GM12878 (cell line): ENCODE results near the gene ERC2. TPM values are rescaled to one million over a fixed set of nuclear protein-coding genes. Genes with fewer than 3 reads are reported as not detected.

Source experiments
- ATAC-seq: fragments of 200-7000 bp; cut with Tn5 transposase; 3 replicates; pipeline ENCODE4 v1.9.1; 2020; ENCODE audit warnings: mild to moderate bottlenecking, moderate library complexity
- BruUV-seq: library from RNA; stranded (reverse); fragments of 400-500 nt; replicated peaks from 2 replicates; lab custom pipeline; 2021; lab: Mats Ljungman, UMichigan
- CTCF ChIA-PET: fragments of 300-600 bp; sonication (Branson Sonifier 250); formaldehyde crosslinking; extraction: SDS; loops from one replicate; lab custom pipeline; 2021; ENCODE audit warnings: inconsistent platforms; lab: Yijun Ruan, JAX
- POLR2A ChIA-PET: fragments of 350-600 bp; formaldehyde crosslinking; extraction: SDS; loops from one replicate; lab custom pipeline; 2021; ENCODE audit warnings: inconsistent platforms; lab: Charles Lee
- RAD21 ChIA-PET: fragments of 300-600 bp; sonication (Branson Sonifier 250); formaldehyde crosslinking; loops from one replicate; lab custom pipeline; 2023; ENCODE audit warnings: antibody characterized with exemption; ENCODE audit not compliant: unreplicated experiment; lab: Charles Lee
- SMC1A ChIA-PET: fragments of 300-600 bp; sonication (Branson Sonifier 250); formaldehyde crosslinking; loops from one replicate; lab custom pipeline; 2023; ENCODE audit not compliant: unreplicated experiment, uncharacterized antibody; lab: Charles Lee
- DNase-seq: peaks from one replicate; pipeline ENCODE4 v3.0.0-alpha.2; 2011; ENCODE audit warnings: low read depth, low spot score
- FAIRE-seq: peaks from 3 replicates; lab custom pipeline; 2011; peaks lifted over from hg19 to GRCh38; lab: Jason Lieb, UNC
- H2AFZ ChIP-seq: 2 replicates; pipeline ENCODE4 v1.6.0; 2011; ENCODE audit warnings: low read depth, low read length, control low read depth; ENCODE audit not compliant: control insufficient read depth
- H3K27ac ChIP-seq: 2 replicates; pipeline ENCODE4 v1.5.1; 2011; ENCODE audit warnings: control low read depth; ENCODE audit not compliant: control insufficient read depth, insufficient read depth
- H3K27me3 ChIP-seq, 2 experiments: replicated peaks in 1 of 2; 2 replicates each; pipeline versions ENCODE4 v1.6.0 to v1.6.1; 2011; ENCODE audit warnings: low read length in 1 of 2; ENCODE audit not compliant: control insufficient read depth in 2 of 2, insufficient read depth in 2 of 2
- H3K36me3 ChIP-seq, 2 experiments: 2 replicates each; pipeline ENCODE4 v1.5.1; 2011; ENCODE audit warnings: low read length in 1 of 2; ENCODE audit not compliant: control insufficient read depth in 2 of 2, insufficient read depth in 2 of 2
- H3K4me1 ChIP-seq: 2 replicates; pipeline ENCODE4 v1.6.1; 2011; ENCODE audit warnings: mild to moderate bottlenecking, low read length, moderate library complexity, mixed read lengths; ENCODE audit not compliant: control insufficient read depth, insufficient read depth
- H3K4me2 ChIP-seq: 2 replicates; pipeline ENCODE4 v1.6.0; 2011; ENCODE audit warnings: control low read depth; ENCODE audit not compliant: control insufficient read depth, insufficient read depth
- H3K4me3 ChIP-seq: fragments of 200-600 bp; sonication (generic); 2 replicates; pipeline ENCODE4 v1.5.1; 2016
- H3K79me2 ChIP-seq: 2 replicates; pipeline ENCODE4 v1.6.0; 2011; ENCODE audit warnings: low read length; ENCODE audit not compliant: control insufficient read depth, insufficient read depth
- H3K9ac ChIP-seq: 2 replicates; pipeline ENCODE4 v1.8.0; 2011; ENCODE audit warnings: low read length, control low read depth, mixed read lengths; ENCODE audit not compliant: control insufficient read depth, insufficient read depth
- H3K9me3 ChIP-seq: replicated peaks from 3 replicates; pipeline ENCODE4 v1.5.1; 2011; ENCODE audit warnings: mild to moderate bottlenecking, low read length; ENCODE audit not compliant: control insufficient read depth, insufficient read depth
- H4K20me1 ChIP-seq: 2 replicates; pipeline ENCODE4 v1.6.0; 2011; ENCODE audit not compliant: control insufficient read depth, insufficient read depth
- ETV6 ChIP-seq, 2 experiments: fragments of 450-650 bp in 1 of 2; IDR thresholded peaks in 1 of 2; conservative IDR thresholded peaks in 1 of 2; 2 replicates each; pipeline ENCODE4 v1.6.1; 2014; ENCODE audit warnings: antibody characterized with exemption in 1 of 2, borderline replicate concordance in 1 of 2, low read depth in 1 of 2, mild to moderate bottlenecking in 1 of 2, moderate library complexity in 1 of 2
- FOXK2 ChIP-seq: fragments of 450-650 bp; IDR thresholded peaks from 2 replicates; pipeline ENCODE4 v1.6.1; 2017; ENCODE audit warnings: mild to moderate bottlenecking, moderate library complexity
- NBN ChIP-seq: fragments of 450-650 bp; IDR thresholded peaks from 2 replicates; pipeline ENCODE4 v1.6.1; 2016
- PBX3 ChIP-seq: IDR thresholded peaks from 2 replicates; pipeline ENCODE4 v1.6.1; 2011; ENCODE audit warnings: mild to moderate bottlenecking, low read depth, low read length, moderate library complexity; ENCODE audit not compliant: insufficient replicate concordance
- SUZ12 ChIP-seq: fragments of 200-600 bp; sonication (generic); IDR thresholded peaks from one replicate; pipeline ENCODE4 v1.6.1; 2018; ENCODE audit warnings: antibody characterized with exemption, mild to moderate bottlenecking; ENCODE audit not compliant: unreplicated experiment
- TARDBP ChIP-seq: IDR thresholded peaks from 2 replicates; pipeline ENCODE4 v1.6.1; 2016; ENCODE audit warnings: borderline replicate concordance
- ZNF24 ChIP-seq: fragments of 450-650 bp; IDR thresholded peaks from 2 replicates; pipeline ENCODE4 v1.6.1; 2017; ENCODE audit warnings: antibody characterized with exemption, mild to moderate bottlenecking
- ZNF274 ChIP-seq: IDR thresholded peaks from one replicate; pipeline ENCODE4 v1.8.0; 2011; ENCODE audit not compliant: insufficient read length, insufficient read depth
- WGBS: methylation state at CpG from one replicate; pipeline ENCODE4 v1.1.6; 2016; ENCODE audit warnings: low lambda C conversion rate; ENCODE audit not compliant: insufficient replicate concordance, insufficient coverage; ENCODE audit errors: missing lambda C conversion rate; 5-methylcytosine and 5-hydroxymethylcytosine counted together
- in situ Hi-C: fragments of 300-500 bp; cut with MboI; formaldehyde crosslinking; loops from 9 replicates; pipeline ENCODE4 v1.14.3; 2018; ENCODE audit warnings: mixed read lengths
- intact Hi-C: fragments of 100-400 bp; cut with micrococcal nuclease; formaldehyde crosslinking; loops from one replicate; pipeline ENCODE4 v1.14.2; 2022; ENCODE audit not compliant: unreplicated experiment
- polyA plus RNA-seq, 11 experiments: library from polyadenylated mRNA; depleted of rRNA in 4 of 11; unstranded in 6 of 11; stranded (reverse) in 5 of 11; fragments of >200 nt; fragmentation: Nextera tagmentation in 4 of 11; fragmentation: Illumina TruSeq in 1 of 11; extraction: Ambion mirVana in 4 of 11; extraction: Trizol in 1 of 11; gene quantifications; 1 replicate in 1 of 11; 2 replicates in 10 of 11; pipeline versions ENCODE4 v1.2.1 to v1.2.3, GENCODE V29; 2011 to 2016; ENCODE audit warnings: inconsistent platforms in 2 of 11, missing spikeins in 2 of 11, low read depth in 1 of 11
- total RNA-seq, 4 experiments: library from RNA; depleted of rRNA in 3 of 4; stranded (reverse); fragments of >200 nt in 3 of 4; fragmentation: Illumina TruSeq in 1 of 4; extraction: Trizol in 1 of 4; gene quantifications; 2 replicates each; pipeline versions ENCODE4 v1.2.1 to v1.2.3, GENCODE V29; 2013 to 2021

ERC2 gene
- total and polyA plus RNA-seq, 10 of the 15 experiments (the other 5 are each of a cell fraction or from before 2014, with no cell fraction given): 0.06 to 1.4 (median 0.12) TPM; not detected in 3

- ATAC-seq (no peak), DNase-seq (no peak), FAIRE-seq (no peak)
- intact Hi-C loops (no loop called here), in situ Hi-C loops (no loop called here)
- H3K36me3 ChIP-seq: no peaks in the 10 kb centered on the region
- no peaks in the 10 kb centered on the region for H3K4me1 ChIP-seq
- ChIA-PET CTCF (no interaction called here), POLR2A (no interaction called here), RAD21 (no interaction called here), SMC1A (interaction anchor here (1.2 kb wide), 1 partner anchor 19 kb away, joined by 3 read pairs; no protein-coding TSS in a partner anchor)
- no peaks in the 10 kb centered on the region for H3K9me3 ChIP-seq
- 1% methylated on average over 4 of the region's 4 CpGs for WGBS
- TF ChIP-seq FOXK2: no peak
- no peak for TF ChIP-seq SUZ12
- no peak for TF ChIP-seq ZNF24
- TF ChIP-seq ETV6 (conservative IDR thresholded peaks at IDR 0.05 in 1 of 2, IDR thresholded peaks at IDR 0.05 in 1 of 2; ENCODE audit: borderline replicate concordance in 1 of 2, low read depth in 1 of 2): no peak
- no peak for TF ChIP-seq ZNF274
- no peak for TF ChIP-seq PBX3
- no peak for TF ChIP-seq NBN
- no peak for TF ChIP-seq TARDBP
- H3K27ac ChIP-seq: no peak overlapping the region
- BruUV-seq: no TSS peak
- no peak overlapping the region for H2AFZ ChIP-seq
- no peak overlapping the region for H3K4me2 ChIP-seq
- no peaks in the 10 kb centered on the region for H4K20me1 ChIP-seq
- no peaks in the 10 kb centered on the region; a peak in 1 of 4 replicates for H3K27me3 ChIP-seq
- H3K79me2 ChIP-seq: no peaks in the 10 kb centered on the region
- no peak overlapping the region for H3K4me3 ChIP-seq
- no peak overlapping the region for H3K9ac ChIP-seq
Measured at GRCh38 chr3:55868347-55868746, 599.9 kb downstream of the ERC2 start.
